ENCODE results near the gene VSIR.

The VSIR gene

DNA sequence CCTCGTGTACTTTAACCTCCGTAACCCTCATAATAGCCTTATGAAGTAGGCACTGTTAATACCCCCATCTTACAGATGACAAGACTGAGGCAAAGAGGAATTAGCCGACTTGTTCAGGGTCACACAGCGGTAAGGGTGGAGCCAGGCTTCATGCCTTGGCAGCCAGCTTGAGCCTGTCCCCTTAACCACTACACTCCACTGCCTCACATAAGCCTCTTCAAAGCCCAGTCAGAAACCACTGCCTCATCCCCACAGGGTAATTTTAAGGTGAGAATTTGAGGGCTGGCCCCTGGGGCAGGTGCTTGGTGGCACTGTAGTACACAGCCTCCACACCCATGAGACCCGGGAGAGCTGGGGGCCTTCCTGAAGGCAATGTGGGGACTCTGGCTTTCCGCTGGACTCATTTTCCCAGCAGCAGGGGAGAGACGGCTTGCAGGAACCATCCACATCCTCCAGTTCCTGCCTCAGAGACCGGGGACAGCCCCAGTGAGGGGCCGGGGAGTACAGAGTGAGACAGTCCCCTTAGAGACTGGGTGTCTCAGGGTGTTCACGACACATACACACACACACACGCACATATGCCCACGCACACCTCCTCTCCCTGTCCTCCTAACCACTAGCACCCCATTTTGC, 46.1 kb downstream of the VSIR start:
- DNase-seq: no peak

GRCh38 chr10:71726580-71727104, 46.7 kb downstream of the VSIR start:
- DNase-seq: no peak

DNA sequence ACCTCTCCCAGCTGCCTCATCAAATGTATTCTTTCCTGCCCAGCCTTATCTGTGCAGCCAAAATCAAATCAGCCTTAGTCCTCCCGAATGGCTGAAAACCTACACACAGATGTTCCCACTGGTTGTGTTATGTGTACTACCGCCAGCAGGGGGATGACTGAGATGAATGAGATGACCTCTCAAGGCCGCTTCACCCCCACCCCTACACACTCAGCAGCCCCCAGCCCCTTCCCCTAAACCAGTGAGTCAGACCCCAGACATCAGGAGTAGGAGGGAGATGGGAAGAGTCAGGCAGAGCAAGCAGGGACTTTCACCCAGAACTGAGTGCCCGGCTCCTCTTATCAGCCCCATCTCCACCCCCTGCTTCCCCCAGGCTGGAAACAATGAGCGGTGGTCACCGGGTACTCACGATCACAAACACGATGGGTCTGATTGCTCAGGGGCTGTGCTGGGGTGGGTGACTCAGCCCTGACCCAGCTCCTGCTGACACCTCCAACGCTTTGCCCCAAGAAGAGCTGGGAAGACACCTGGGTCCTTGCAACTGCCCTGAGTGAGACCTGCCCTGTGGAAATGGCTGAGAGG, 47.2 kb downstream of the VSIR start:
- no peak for DNase-seq

DNA sequence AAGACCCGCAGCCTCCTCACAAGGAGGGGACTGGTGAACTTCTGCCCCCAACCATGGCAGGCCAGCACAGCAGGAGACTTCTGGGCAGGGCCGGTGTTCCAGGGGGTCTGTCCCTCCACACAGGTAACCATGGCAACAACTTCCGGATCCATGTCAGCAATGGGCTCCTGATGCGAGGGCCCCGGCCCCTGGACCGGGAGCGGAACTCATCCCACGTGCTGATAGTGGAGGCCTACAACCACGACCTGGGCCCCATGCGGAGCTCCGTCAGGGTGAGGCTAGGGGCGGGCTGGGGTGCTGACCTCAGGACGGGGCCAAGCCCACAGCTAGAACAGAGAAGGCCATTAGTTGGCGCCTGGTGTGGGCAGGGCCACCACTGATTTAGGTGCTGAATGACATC, 48.1 kb downstream of the VSIR start:
- DNase-seq: no peak

DNA sequence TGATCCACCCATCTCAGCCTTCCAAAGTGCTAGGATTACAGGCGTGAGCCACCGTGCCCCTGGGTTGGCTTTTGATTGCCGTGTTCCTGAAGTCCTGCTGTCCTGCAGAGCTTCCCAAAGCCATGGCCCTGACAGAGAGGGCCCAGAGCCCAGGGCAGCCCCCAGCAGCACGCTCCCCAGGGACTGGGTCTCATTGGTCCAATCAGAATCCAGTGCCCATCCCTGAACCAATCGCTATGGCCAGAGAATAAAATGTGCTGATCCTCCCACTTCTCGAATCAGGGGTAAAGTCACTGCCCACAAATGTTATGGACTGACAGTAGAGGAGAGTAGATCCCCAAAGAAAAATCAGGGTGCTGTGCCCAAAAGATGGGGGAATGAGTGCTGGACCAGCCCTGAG, 48.8 kb downstream of the VSIR start:
- DNase-seq: no peak

GRCh38 chr10:71723311-71723710, 50.0 kb downstream of the VSIR start:
- no peak for DNase-seq

GRCh38 chr10:71722849-71723248, 50.5 kb downstream of the VSIR start:
- no peak for DNase-seq

DNA sequence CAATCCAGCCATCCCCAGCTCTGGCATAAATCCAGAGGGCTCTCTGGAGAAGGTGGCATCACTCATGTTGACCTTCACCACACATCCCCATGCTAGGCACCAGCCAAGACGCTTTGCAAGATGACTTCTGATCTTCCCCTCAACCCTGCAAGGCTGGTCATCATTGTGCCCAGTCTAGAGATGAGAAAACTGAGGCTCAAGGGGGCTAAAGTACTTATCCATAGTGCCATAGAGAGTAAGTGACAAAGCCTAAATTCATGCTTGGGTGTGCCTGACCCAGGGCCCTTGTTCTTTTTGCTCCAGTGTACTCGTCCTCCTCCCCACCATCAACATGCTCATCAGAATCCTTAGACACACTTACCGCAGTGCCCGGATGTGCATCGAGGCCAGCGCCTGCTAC, 52.0 kb downstream of the VSIR start:
- DNase-seq: no peak

GRCh38 chr10:71720288-71720687, 53.0 kb downstream of the VSIR start:
- DNase-seq: no peak

- DNase-seq: no peak
Observed at GRCh38 chr10:71719464-71720201, 53.7 kb downstream of the VSIR start, which contains the start of gene C10orf105. C10orf105 (minus strand) TSS chr10:71719778; CDS start chr10:71716337, 3,441 bp downstream.

DNA sequence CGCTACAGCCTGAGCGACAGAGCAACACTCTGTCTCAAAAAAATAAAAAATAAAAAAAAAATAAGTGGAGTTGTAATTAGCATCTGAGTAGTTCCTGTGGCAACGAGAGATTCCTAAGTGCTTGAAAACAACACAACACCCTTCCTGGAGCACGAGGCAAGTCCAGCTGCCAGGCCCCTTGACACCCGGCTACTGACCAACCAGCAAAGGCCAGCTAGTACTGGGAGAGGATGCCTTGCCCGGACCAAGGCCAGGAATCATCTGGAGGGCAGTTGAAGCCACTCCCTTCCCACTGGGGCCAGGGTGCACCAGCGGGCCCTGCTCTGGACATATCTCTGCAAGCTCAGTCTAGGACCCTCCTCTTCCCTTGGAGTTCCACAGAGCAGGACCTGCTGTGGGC, 54.3 kb downstream of the VSIR start:
- no peak for DNase-seq

DNA sequence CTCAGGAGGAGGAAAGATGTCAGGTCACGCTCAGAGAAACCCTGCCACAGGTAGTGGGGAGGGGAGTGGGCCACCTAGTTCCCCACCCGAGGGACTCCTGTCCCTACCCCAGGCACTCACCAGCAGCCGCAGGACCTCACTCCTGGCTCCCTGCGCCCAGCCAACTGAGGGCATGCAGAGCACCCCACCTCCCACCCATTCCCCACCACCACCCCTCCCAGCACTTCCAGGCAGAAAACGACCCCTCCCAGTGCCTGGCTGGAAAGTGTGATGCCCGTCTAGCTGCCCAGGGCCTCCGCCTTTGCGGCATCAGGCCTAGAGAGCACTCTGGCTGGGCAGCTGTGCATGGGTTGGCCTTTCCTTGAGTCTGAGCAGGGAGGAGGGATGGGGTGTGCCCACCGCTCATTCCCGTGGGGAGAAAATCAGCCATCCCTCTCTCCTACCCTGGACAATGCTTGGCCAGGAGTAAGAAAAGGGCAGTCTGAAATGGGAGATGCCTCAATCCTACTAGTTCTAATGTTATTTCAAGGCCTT, 55.1 kb downstream of the VSIR start:
- DNase-seq: no peak

DNA sequence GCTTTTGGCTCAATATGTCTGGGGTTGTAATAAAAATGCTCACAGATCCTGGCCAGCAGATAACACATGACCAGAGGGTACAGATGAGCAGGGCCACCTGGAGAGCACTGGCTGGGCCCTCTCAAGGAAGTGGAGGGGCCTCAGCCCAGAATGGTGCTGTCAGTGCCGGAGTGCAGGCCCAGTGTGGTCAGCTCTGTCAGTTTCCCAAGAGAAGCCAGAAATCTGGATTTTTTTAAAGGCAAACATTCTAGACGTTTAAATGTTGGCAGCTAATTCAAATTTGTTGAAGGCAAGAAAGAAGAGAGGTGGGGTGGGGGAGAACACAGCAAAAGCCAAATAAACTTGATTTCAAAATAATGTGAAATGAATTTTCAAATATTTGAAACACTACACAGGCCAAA, 55.8 kb downstream of the VSIR start:
- DNase-seq: no peak

DNA sequence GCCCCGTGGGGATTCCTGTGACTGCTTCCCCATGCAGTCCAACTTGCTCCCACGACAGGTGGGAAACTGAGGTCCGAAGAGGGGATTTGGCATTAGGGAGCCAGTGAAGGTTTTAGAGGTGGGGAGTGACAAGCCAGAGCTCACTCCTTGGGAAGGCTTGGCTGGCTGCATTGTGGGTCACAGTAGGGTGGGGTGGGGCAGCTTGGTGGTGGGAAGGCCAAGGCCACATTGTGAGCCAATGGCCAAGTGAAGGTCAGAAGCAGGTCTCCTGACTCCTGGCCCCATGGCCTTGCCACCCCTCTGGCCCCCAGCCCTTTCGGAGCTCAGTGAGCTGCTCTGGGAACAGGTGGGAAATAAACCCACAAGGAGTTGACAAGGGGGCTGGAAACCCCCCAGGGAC, 56.3 kb downstream of the VSIR start:
- no peak for DNase-seq

DNA sequence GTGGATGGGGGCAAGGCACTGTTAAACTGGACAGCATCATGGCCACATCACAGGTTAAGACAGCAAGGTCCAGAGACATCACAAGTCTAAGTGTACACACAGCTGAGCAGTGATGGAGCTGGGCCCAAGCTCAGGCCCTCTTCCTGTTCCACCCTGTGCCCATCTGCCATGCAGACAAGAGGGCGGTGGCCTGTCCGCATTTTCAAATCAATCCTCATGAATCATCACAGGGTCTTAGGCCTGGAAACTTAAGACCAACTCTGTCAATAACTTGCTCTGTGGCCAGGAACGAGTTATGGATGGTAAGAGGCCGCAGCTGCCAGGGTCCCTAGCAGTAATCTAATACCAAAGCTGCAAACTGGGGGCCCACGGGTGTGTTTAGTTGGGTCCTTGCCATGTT, 56.9 kb downstream of the VSIR start:
- no peak for DNase-seq

- DNase-seq: no peak
Observed at GRCh38 chr10:71715860-71716259, 57.5 kb downstream of the VSIR start.

GRCh38 chr10:71715026-71715425, 58.3 kb downstream of the VSIR start:
- no peak for DNase-seq

DNA sequence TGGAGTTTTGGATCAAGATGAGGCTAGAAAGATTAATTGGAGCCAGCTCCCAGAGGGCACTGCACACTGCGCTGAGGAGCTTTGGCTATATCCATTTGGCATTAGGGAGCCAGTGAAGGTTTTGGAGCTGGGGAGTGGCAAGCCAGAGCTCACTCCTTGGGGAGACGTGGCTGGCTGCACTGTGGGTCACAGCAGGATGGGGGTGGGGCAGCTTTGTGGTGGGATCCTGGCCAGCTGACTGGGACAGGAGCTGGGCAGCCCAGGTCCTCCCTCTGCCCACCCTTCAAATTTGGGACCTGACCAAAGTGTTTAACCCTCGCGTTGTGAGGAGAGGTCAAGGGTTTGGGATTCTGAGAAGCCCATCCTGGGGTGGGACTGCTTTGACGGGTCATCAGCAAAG, 58.7 kb downstream of the VSIR start:
- DNase-seq: no peak

- no peak for DNase-seq
Observed at GRCh38 chr10:71714031-71714410, 59.3 kb downstream of the VSIR start.

GRCh38 chr10:71713135-71714030, 59.9 kb downstream of the VSIR start:
- DNase-seq: no peak

- no peak for DNase-seq
Observed at GRCh38 chr10:71712572-71713134, 60.7 kb downstream of the VSIR start.

- no peak for DNase-seq
Observed at GRCh38 chr10:71712170-71712569, 61.1 kb downstream of the VSIR start.
